AG04450 (cell line): ENCODE results near the gene ADARB2. TPM values are rescaled to one million over a fixed set of nuclear protein-coding genes. Genes with fewer than 3 reads are reported as not detected.

Experiments
- CTCF ChIA-PET: fragments of 300-600, 350-600 bp; formaldehyde crosslinking; extraction: SDS; loops from one replicate; lab custom pipeline; 2022; ENCODE audit warnings: antibody characterized with exemption, inconsistent platforms; lab: Charles Lee
- POLR2A ChIA-PET: fragments of 350-600 bp; formaldehyde crosslinking; extraction: SDS; loops from one replicate; lab custom pipeline; 2021; ENCODE audit warnings: antibody characterized with exemption, inconsistent platforms; lab: Yijun Ruan, JAX
- DNase-seq: peaks from one replicate; pipeline ENCODE4 v3.0.0-alpha.2; 2011; ENCODE audit warnings: low read depth, low spot score
- H3K27ac ChIP-seq: one replicate; pipeline ENCODE4 v1.5.1; 2012; ENCODE audit warnings: low read depth, low read length, control low read depth
- H3K27me3 ChIP-seq: one replicate; pipeline ENCODE4 v1.6.0; 2012; ENCODE audit warnings: low read length; ENCODE audit not compliant: control insufficient read depth, insufficient read depth
- H3K4me3 ChIP-seq: 2 replicates; pipeline ENCODE4 v1.5.1; 2011; ENCODE audit warnings: mild to moderate bottlenecking, low read depth, low read length, control low read depth
- H3K9me3 ChIP-seq: 2 replicates; pipeline ENCODE4 v1.5.1; 2012; ENCODE audit warnings: low read length; ENCODE audit not compliant: control insufficient read depth, insufficient read depth
- polyA plus RNA-seq: library from polyadenylated mRNA; depleted of rRNA; stranded (reverse); fragments of >200 nt; gene quantifications from 2 replicates; pipeline ENCODE4 v1.2.3, GENCODE V29; 2011
- TF ChIP-seq, protein P1 (sequence below): IDR thresholded peaks from 2 replicates; pipeline ENCODE4 v1.5.1; 2011; ENCODE audit warnings: low read depth, low read length, control low read depth, inconsistent platforms

The ADARB2 gene
- polyA plus RNA-seq, 1 experiment: not detected

DNA sequence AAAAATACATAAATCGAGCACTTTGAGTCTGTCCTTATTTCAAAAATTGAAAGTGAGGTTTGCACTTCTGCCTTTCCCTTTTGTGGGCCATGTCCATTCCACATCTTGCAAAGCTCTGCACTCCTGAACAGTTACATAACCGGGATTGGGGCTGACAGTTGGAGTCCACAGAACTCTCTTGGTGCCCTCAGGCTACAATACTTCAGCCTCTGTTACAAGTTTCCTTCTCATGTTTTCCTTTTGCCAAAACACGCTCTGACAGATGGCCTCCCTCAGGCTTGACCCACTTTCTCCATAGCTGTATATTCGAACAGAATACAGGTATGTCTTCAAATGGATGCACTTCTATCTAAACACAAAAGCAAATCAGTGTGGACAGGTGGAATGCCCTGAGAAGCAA lies 345.2 kb downstream of the ADARB2 start:
- TF ChIP-seq, protein P1, sequence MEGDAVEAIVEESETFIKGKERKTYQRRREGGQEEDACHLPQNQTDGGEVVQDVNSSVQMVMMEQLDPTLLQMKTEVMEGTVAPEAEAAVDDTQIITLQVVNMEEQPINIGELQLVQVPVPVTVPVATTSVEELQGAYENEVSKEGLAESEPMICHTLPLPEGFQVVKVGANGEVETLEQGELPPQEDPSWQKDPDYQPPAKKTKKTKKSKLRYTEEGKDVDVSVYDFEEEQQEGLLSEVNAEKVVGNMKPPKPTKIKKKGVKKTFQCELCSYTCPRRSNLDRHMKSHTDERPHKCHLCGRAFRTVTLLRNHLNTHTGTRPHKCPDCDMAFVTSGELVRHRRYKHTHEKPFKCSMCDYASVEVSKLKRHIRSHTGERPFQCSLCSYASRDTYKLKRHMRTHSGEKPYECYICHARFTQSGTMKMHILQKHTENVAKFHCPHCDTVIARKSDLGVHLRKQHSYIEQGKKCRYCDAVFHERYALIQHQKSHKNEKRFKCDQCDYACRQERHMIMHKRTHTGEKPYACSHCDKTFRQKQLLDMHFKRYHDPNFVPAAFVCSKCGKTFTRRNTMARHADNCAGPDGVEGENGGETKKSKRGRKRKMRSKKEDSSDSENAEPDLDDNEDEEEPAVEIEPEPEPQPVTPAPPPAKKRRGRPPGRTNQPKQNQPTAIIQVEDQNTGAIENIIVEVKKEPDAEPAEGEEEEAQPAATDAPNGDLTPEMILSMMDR: no peak
- no peak for DNase-seq
- Histone ChIP-seq H3K9me3 (peaks cover 49% of the 10 kb centered on the region), H3K27me3 (no peaks in the 10 kb centered on the region), H3K27ac (no peak overlapping the region), H3K4me3 (no peak overlapping the region)
- POLR2A ChIA-PET: no interaction called here
- CTCF ChIA-PET: no interaction called here

DNA sequence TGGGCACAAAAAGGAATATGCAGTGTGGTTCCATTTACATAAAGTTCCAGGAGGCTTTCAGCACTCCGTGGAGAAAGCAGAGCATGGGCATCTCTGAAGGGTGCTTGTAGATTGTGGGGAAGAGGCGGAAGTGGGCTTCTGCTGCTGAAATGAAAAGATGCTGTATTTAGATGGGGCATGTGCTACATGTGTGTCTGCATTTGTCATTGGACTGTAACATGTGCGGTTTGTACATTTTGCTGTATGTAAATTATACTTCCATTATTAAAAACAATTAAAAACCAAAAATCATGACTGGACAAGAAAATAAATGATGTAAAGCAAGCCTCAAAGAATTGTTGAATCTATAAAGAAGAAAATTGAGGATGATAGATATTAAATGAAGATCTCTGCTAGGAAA lies 347.1 kb downstream of the ADARB2 start:
- DNase-seq: no peak
- POLR2A ChIA-PET: no interaction called here
- no peak overlapping the region for H3K4me3 ChIP-seq
- CTCF ChIA-PET: no interaction called here
- H3K9me3 ChIP-seq: peaks cover 36% of the 10 kb centered on the region
- H3K27me3 ChIP-seq: no peaks in the 10 kb centered on the region
- TF ChIP-seq, protein P1: no peak
- H3K27ac ChIP-seq: no peak overlapping the region

DNA sequence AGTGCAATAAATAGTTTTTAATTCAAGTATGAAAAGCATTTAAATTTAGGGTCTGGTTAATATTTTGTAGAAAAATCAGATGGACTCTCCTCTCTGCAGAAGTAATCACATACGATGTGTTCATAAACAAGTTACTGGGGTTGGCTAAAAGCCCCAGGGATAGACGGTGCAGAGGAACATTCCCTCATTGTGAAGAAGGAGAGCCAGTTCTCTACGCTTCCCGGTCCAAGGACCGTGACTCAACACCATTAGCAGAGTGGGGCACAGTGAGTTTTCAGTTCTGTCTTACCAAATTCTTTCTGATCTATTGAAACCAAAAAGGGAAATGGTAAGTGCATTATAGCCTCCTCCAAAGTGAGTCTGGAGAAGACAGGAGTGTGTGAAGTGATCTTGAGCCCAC lies 353.3 kb downstream of the ADARB2 start:
- Histone ChIP-seq H3K27ac (no peak overlapping the region), H3K4me3 (no peak overlapping the region), H3K9me3 (peaks cover 29% of the 10 kb centered on the region), H3K27me3 (no peaks in the 10 kb centered on the region)
- no peak for DNase-seq
- TF ChIP-seq, protein P1: no peak
- CTCF ChIA-PET: no interaction called here
- POLR2A ChIA-PET: no interaction called here

DNA sequence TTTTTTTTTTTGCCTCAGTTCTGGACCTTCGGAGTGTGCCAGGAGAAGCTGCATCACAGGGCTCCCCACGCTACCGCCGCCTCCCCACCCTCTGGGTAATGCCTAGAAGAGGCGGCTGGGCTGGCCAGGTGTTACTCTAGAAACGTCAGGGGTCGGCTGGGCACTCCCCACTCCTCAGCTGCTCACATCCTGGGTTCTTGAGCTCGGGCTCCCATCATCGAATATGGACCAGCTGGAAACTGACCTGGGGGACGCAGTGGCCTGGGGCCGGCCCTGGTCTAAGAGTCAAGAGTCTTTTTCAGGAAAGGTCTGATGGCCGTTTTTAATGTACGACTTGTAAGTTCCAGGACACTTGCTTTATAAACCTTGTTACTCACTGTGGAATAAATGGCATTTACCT lies 354.6 kb downstream of the ADARB2 start:
- ChIA-PET POLR2A (interaction anchor here (0.5 kb wide), 1 partner anchor 1186 kb away, joined by 6 read pairs; no protein-coding TSS in a partner anchor), CTCF (no interaction called here)
- H3K27ac ChIP-seq: no peak overlapping the region
- H3K9me3 ChIP-seq: peaks cover 41% of the 10 kb centered on the region
- no peaks in the 10 kb centered on the region for H3K27me3 ChIP-seq
- H3K4me3 ChIP-seq: no peak overlapping the region
- DNase-seq: no peak
- TF ChIP-seq, protein P1: no peak

DNA sequence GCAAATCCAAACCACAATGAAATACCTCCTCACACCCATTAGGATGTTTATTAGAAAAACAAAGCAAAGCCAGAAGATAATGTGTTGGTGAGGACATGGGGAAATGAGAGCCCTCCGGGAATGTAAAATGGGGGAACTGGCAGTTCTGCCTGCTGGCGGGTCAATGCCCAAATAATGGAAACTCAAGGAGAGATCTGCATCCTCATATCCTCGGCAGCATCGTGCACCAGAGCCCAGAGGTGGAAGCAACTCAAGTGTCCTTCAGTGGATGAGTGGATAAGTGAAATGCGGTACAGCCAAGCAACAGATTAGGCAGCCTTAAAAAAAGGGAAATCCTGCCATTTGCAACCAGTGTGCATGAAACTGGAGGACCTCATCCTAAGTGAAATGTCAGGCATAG lies 356.0 kb downstream of the ADARB2 start:
- ChIA-PET CTCF (no interaction called here), POLR2A (no interaction called here)
- Histone ChIP-seq H3K9me3 (peaks cover 52% of the 10 kb centered on the region), H3K27ac (no peak overlapping the region), H3K27me3 (no peaks in the 10 kb centered on the region), H3K4me3 (no peak overlapping the region)
- TF ChIP-seq, protein P1: no peak
- DNase-seq: no peak
